Trophoblast cell (in vitro differentiated cells and primary cell): ENCODE measurements around the gene CEND1.

ENCODE experiments used
- DNase-seq, 2 donors: peaks; one replicate each; pipeline ENCODE4 v3.0.0-alpha.2; 2016
- H2AFZ ChIP-seq: 2 replicates; pipeline ENCODE4 v1.6.1; 2013; ENCODE audit warnings: low read length, moderate library complexity, mild to moderate bottlenecking; ENCODE audit not compliant: insufficient read depth, poor library complexity
- H2AK5ac ChIP-seq: 2 replicates; pipeline ENCODE4 v1.6.1; 2013; ENCODE audit warnings: mild to moderate bottlenecking, low read length
- H2BK120ac ChIP-seq: 2 replicates; pipeline ENCODE4 v1.6.1; 2013; ENCODE audit warnings: low read length, mild to moderate bottlenecking, moderate library complexity; ENCODE audit not compliant: insufficient read depth, poor library complexity
- H2BK12ac ChIP-seq: 2 replicates; pipeline ENCODE4 v1.6.1; 2013; ENCODE audit warnings: mild to moderate bottlenecking, low read length, moderate library complexity
- H2BK5ac ChIP-seq: 2 replicates; pipeline ENCODE4 v1.6.1; 2013; ENCODE audit warnings: low read length, low read depth, moderate library complexity, mild to moderate bottlenecking; ENCODE audit not compliant: poor library complexity
- H3K14ac ChIP-seq: 2 replicates; pipeline ENCODE4 v1.6.1; 2013; ENCODE audit warnings: mild to moderate bottlenecking, low read length
- H3K18ac ChIP-seq: 2 replicates; pipeline ENCODE4 v1.6.1; 2013; ENCODE audit warnings: mild to moderate bottlenecking, low read length
- H3K23ac ChIP-seq: 2 replicates; pipeline ENCODE4 v1.6.1; 2013; ENCODE audit warnings: low read length
- H3K27ac ChIP-seq: 2 replicates; pipeline ENCODE4 v1.5.1; 2013; ENCODE audit warnings: low read depth, mild to moderate bottlenecking, inconsistent platforms, low read length, moderate library complexity
- H3K27me3 ChIP-seq: 2 replicates; pipeline ENCODE4 v1.6.1; 2013; ENCODE audit warnings: inconsistent platforms, mild to moderate bottlenecking, low read length, moderate library complexity; ENCODE audit not compliant: insufficient read depth
- H3K36me3 ChIP-seq, 2 experiments: 1 replicate in 1 of 2; 2 replicates in 1 of 2; pipeline ENCODE4 v1.6.1; 2013; ENCODE audit warnings: low read length in 2 of 2, mild to moderate bottlenecking in 2 of 2, moderate library complexity in 1 of 2; ENCODE audit not compliant: insufficient read depth in 2 of 2, control insufficient read depth in 1 of 2
- H3K4ac ChIP-seq: 2 replicates; pipeline ENCODE4 v1.6.1; 2013; ENCODE audit warnings: low read depth, mild to moderate bottlenecking, low read length, moderate library complexity
- H3K4me1 ChIP-seq, 2 experiments: 1 replicate in 1 of 2; 2 replicates in 1 of 2; pipeline ENCODE4 v1.6.1; 2013; ENCODE audit warnings: low read length in 2 of 2, mild to moderate bottlenecking in 2 of 2, moderate library complexity in 1 of 2; ENCODE audit not compliant: insufficient read depth in 2 of 2, control insufficient read depth in 1 of 2
- H3K4me2 ChIP-seq: 2 replicates; pipeline ENCODE4 v1.6.1; 2013; ENCODE audit warnings: inconsistent platforms, mild to moderate bottlenecking, low read length, moderate library complexity
- H3K4me3 ChIP-seq: 2 replicates; pipeline ENCODE4 v1.5.1; 2013; ENCODE audit warnings: mild to moderate bottlenecking, low read depth, low read length, inconsistent platforms
- H3K79me1 ChIP-seq: one replicate; pipeline ENCODE4 v1.6.1; 2013; ENCODE audit warnings: low read length
- H3K79me2 ChIP-seq: 2 replicates; pipeline ENCODE4 v1.6.1; 2013; ENCODE audit warnings: low read length, mild to moderate bottlenecking; ENCODE audit not compliant: control insufficient read depth, insufficient read depth, poor library complexity
- H3K9ac ChIP-seq: 2 replicates; pipeline ENCODE4 v1.6.1; 2013; ENCODE audit warnings: mild to moderate bottlenecking, low read length
- H3K9me3 ChIP-seq: 2 replicates; pipeline ENCODE4 v1.6.1; 2013; ENCODE audit warnings: low read depth, mild to moderate bottlenecking, control low read depth, inconsistent platforms, low read length; ENCODE audit not compliant: insufficient read depth
- H4K12ac ChIP-seq: 2 replicates; pipeline ENCODE4 v1.6.1; 2013; ENCODE audit warnings: low read depth, mild to moderate bottlenecking, low read length, moderate library complexity
- H4K8ac ChIP-seq: 2 replicates; pipeline ENCODE4 v1.6.1; 2013; ENCODE audit warnings: low read depth, mild to moderate bottlenecking, low read length, moderate library complexity
- H4K91ac ChIP-seq: one replicate; pipeline ENCODE4 v1.6.1; 2013; ENCODE audit warnings: low read depth, mild to moderate bottlenecking, low read length, moderate library complexity
- WGBS: extraction: QIAGEN DNeasy Blood & Tissue Kit; methylation state at CpG from one replicate; pipeline ENCODE4 v1.1.7; 2013; ENCODE audit warnings: missing lambda C conversion rate; ENCODE audit not compliant: insufficient read length, insufficient coverage; ENCODE audit errors: extremely low coverage; 5-methylcytosine and 5-hydroxymethylcytosine counted together

CEND1 gene

DNA sequence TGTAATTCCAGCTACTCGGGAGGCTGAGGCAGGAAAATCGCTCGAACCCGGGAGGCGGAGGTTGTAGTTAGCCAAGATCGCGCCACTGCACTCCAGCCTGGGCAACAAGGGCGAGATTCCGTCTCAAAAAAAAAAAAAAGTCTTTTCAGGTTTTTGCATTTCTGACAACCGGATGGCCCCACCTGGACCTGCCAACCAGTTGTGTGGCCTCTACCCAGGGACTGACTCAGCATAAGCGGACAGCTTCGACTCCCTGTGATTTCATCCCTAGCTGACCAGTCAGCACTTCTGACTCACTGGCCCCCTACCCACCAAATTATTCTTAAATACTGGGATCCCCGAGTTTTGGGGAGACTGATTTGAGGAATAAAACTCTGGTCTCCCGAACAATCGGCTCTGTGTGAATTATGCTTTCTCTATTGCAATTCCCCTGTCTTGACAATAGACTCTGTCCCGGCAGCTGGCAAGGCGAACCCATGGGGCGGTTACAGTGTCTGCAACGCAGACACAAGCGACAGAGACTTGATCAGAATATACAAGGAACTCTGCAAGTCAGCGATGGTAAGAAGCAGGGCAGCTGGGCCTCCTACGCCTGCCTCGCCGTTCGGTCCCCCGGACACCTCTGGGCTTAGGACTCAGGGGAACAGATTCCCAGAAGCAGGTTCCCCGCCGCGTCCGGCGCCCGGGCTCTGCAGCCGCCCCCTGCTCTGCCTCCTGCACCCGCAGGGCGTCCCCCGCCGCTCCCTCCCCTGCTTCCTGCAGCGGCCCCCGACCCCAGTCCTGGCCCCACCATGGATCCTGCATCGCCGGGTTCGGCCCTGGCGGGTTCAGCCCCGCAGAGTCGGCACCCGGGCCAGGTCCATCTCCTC lies 43.4 kb downstream of the CEND1 start:
- peak overlapping the region; percentile 51 for H2BK5ac ChIP-seq
- H3K36me3 ChIP-seq, result peaks cover 2% of the 10 kb centered on the region in 2 experiments
- peak overlapping the region; percentile 69 for H2AFZ ChIP-seq
- peak overlapping the region; percentile 95 for H3K4me2 ChIP-seq
- peak overlapping the region; percentile 68 for H4K91ac ChIP-seq
- H3K4ac ChIP-seq, result peak overlapping the region; percentile 22
- H3K4me3 ChIP-seq, result peak overlapping the region; percentile 98
- H3K4me1 ChIP-seq, result peaks cover 10% of the 10 kb centered on the region in 2 experiments
- H2BK12ac ChIP-seq, result no peak overlapping the region
- H3K79me1 ChIP-seq, result peaks cover 16% of the 10 kb centered on the region
- peaks cover 2% of the 10 kb centered on the region for H3K9me3 ChIP-seq
- peak overlapping the region; percentile 28 for H3K9ac ChIP-seq
- peak overlapping the region; percentile 39 for H4K12ac ChIP-seq
- peak overlapping the region; percentile 84 for H3K18ac ChIP-seq
- H3K23ac ChIP-seq, result no peak overlapping the region
- no peaks in the 10 kb centered on the region for H3K27me3 ChIP-seq
- H4K8ac ChIP-seq, result peak overlapping the region; percentile 87
- H2BK120ac ChIP-seq, result peak overlapping the region; percentile 29
- DNase-seq, result no peak
- peaks cover 23% of the 10 kb centered on the region for H3K79me2 ChIP-seq
- peak overlapping the region; percentile 81 for H3K27ac ChIP-seq
- no peak overlapping the region for H2AK5ac ChIP-seq
- H3K14ac ChIP-seq, result peak overlapping the region; percentile 87
- WGBS, result no CpG with 5 or more reads among the region's 46 CpGs

DNA sequence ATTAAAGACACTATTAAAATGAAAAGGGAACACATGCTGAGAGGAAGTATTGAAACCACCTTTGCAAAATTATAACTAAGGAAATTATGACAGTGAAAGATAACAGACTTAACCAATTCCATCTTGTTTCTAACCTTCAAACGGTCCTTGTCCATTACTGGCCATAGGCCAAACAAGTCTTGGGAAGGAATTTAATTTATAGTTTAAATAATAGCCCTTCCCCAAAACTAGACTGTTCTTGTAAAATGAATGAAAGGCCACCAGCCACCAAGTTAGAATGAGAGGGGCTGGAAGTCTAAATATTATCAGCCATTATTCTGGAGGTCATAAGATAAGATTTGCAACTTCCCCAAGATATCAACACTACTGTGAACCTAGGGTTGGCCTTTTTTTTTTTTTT lies 44.5 kb downstream of the CEND1 start:
- no peaks in the 10 kb centered on the region for H3K36me3 ChIP-seq
- H3K27me3 ChIP-seq, result no peaks in the 10 kb centered on the region
- H3K27ac ChIP-seq, result no peak overlapping the region
- H3K14ac ChIP-seq, result no peak overlapping the region
- DNase-seq, result no peak
- H4K12ac ChIP-seq, result no peak overlapping the region
- H3K9me3 ChIP-seq, result peaks cover 2% of the 10 kb centered on the region
- H2BK5ac ChIP-seq, result no peak overlapping the region
- H2BK120ac ChIP-seq, result no peak overlapping the region
- H3K18ac ChIP-seq, result no peak overlapping the region
- H3K79me2 ChIP-seq, result peaks cover 23% of the 10 kb centered on the region
- H3K4me1 ChIP-seq, result peaks cover 10% of the 10 kb centered on the region in 2 experiments
- no peak overlapping the region for H4K8ac ChIP-seq
- no peak overlapping the region for H3K23ac ChIP-seq
- no peak overlapping the region for H3K9ac ChIP-seq
- no peak overlapping the region for H2AK5ac ChIP-seq
- WGBS, result no CpG with 5 or more reads among the region's 1 CpG
- H3K4ac ChIP-seq, result no peak overlapping the region
- H2AFZ ChIP-seq, result no peak overlapping the region
- H2BK12ac ChIP-seq, result no peak overlapping the region
- H4K91ac ChIP-seq, result no peak overlapping the region
- H3K4me3 ChIP-seq, result no peak overlapping the region
- H3K4me2 ChIP-seq, result no peak overlapping the region
- H3K79me1 ChIP-seq, result peaks cover 16% of the 10 kb centered on the region

DNA sequence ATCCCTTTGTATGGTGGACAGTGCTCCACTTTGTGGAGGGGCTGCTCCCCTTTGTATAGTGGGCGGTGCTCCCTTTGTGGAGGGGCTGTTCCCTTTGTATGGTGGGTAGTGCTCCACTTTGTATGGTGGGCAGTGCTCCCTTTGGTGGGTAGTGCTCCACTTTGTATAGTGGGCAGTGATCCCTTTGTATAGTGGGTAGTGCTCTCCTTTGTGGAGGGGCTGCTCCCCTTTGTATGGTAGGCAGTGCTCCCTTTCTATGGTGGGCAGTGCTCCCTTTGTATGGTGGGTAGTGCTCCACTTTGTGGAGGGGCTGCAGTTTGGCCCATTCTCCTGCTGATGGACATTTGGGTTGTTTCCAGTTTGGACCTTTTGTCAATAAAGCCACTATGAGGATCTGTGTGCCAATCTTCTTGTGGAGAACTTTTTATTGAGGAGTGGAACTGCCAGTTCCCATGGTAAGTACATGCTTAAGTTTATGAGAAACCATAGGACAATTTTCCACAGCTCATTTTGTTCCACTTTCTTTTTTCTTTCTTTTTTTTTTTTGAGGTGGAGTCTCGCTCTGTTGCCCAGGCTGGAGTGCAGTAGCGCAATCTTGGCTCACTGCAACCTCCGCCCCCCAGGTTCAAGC lies 47.2 kb downstream of the CEND1 start:
- no peaks in the 10 kb centered on the region for H3K27me3 ChIP-seq
- no peak overlapping the region for H3K27ac ChIP-seq
- H3K79me2 ChIP-seq, result peaks cover 7% of the 10 kb centered on the region
- peaks cover 22% of the 10 kb centered on the region for H3K79me1 ChIP-seq
- H4K8ac ChIP-seq, result no peak overlapping the region
- H3K9me3 ChIP-seq, result peaks cover 2% of the 10 kb centered on the region
- H2AFZ ChIP-seq, result no peak overlapping the region
- peak overlapping the region; percentile 19 for H3K4ac ChIP-seq
- peak overlapping the region; percentile 14 for H2BK120ac ChIP-seq
- H3K23ac ChIP-seq, result no peak overlapping the region
- H4K91ac ChIP-seq, result peak overlapping the region; percentile 64
- H3K36me3 ChIP-seq, result no peaks in the 10 kb centered on the region
- peak overlapping the region; percentile 8 for H3K18ac ChIP-seq
- H2BK5ac ChIP-seq, result no peak overlapping the region
- peak overlapping the region; percentile 16 for H2BK12ac ChIP-seq
- H3K4me3 ChIP-seq, result peak overlapping the region; percentile 7
- peak overlapping the region; percentile 18 for H3K9ac ChIP-seq
- no peak for DNase-seq
- H3K4me1 ChIP-seq, result peaks cover 14% of the 10 kb centered on the region in 2 experiments
- H3K14ac ChIP-seq, result peak overlapping the region; percentile 8
- H2AK5ac ChIP-seq, result peak overlapping the region; percentile 7
- no CpG with 5 or more reads among the region's 4 CpGs for WGBS
- peak overlapping the region; percentile 37 for H3K4me2 ChIP-seq
- H4K12ac ChIP-seq, result no peak overlapping the region

DNA sequence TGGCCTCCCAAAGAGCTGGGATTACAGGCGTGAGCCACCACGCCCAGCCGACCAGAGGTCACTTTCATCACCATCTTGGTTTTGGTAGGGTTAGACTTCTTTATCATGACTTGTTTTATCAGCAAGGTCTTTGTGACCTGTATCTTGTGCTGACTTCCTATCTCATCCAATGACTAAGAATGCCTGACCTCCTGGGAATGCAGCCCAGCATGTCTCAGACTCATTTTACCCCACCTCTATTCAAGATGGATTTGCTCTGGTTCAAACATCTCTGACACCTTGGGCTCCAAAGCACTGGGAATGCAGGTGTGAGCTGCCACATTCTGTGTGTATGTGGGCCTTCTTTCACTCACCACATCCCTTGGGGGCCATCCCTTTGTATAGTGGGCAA lies 47.7 kb downstream of the CEND1 start:
- Histone ChIP-seq H3K36me3 (no peaks in the 10 kb centered on the region), H2BK12ac (peak overlapping the region; percentile 16), H3K4ac (no peak overlapping the region), H3K18ac (peak overlapping the region; percentile 8), H3K14ac (peak overlapping the region; percentile 8), H3K79me2 (peaks cover 5% of the 10 kb centered on the region), H3K23ac (no peak overlapping the region), H3K27ac (no peak overlapping the region), H3K4me3 (no peak overlapping the region), H3K27me3 (no peaks in the 10 kb centered on the region), H3K9me3 (no peaks in the 10 kb centered on the region), H2AK5ac (peak overlapping the region; percentile 7), H2BK120ac (peak overlapping the region; percentile 14), H2BK5ac (no peak overlapping the region), H3K4me2 (peak overlapping the region; percentile 37), H3K4me1 (peaks cover 18 to 19% of the 10 kb centered on the region in 2 experiments), H4K8ac (no peak overlapping the region), H2AFZ (no peak overlapping the region), H4K12ac (no peak overlapping the region), H4K91ac (peak overlapping the region; percentile 64), H3K79me1 (peaks cover 21% of the 10 kb centered on the region), H3K9ac (peak overlapping the region; percentile 18)
- WGBS, result no CpG with 5 or more reads among the region's 3 CpGs
- DNase-seq, result peak; percentile 82 to 93
